SK-N-SH (cell line): ENCODE data around the gene MMP2. TPM values are rescaled to one million over a fixed set of nuclear protein-coding genes. Genes with fewer than 3 reads are reported as not detected.

ENCODE experiments used
- CTCF ChIA-PET: fragments of 300-600, 350-600 bp; formaldehyde crosslinking; extraction: SDS; loops from one replicate; lab custom pipeline; 2021; lab: Yijun Ruan, JAX
- POLR2A ChIA-PET: fragments of 350-600 bp; sonication (Branson Sonifier 250); formaldehyde crosslinking; extraction: SDS; loops from one replicate; lab custom pipeline; 2020; ENCODE audit warnings: antibody characterized with exemption, inconsistent platforms; lab: Yijun Ruan, JAX
- DNase-seq: peaks from one replicate; pipeline ENCODE4 v3.0.0; 2012
- H2AFZ ChIP-seq: fragments of 200-600 bp; sonication (generic); 2 replicates; pipeline ENCODE4 v1.8.1; 2016; ENCODE audit warnings: antibody characterized with exemption, mild to moderate bottlenecking, low read depth
- H3F3A ChIP-seq: fragments of 200-600 bp; sonication (generic); replicated peaks from 2 replicates; pipeline ENCODE3; 2016; ENCODE audit warnings: antibody characterized with exemption, mild to moderate bottlenecking; ENCODE audit not compliant: insufficient read depth
- H3K27ac ChIP-seq, 2 experiments: fragments of 200-500 bp in 1 of 2; fragments of 200-600 bp in 1 of 2; sonication (Bioruptor generic) in 1 of 2; sonication (generic), shearing (Covaris generic) in 1 of 2; 2 replicates each; pipeline versions ENCODE4 v1.5.1 to v1.6.1; 2014 to 2016; ENCODE audit warnings: low read depth in 2 of 2, inconsistent platforms in 1 of 2, low read length in 1 of 2, mild to moderate bottlenecking in 1 of 2, mixed read lengths in 1 of 2
- H3K27me3 ChIP-seq: fragments of 200-600 bp; sonication (generic), shearing (Covaris generic); 2 replicates; pipeline ENCODE4 v1.6.1; 2016; ENCODE audit warnings: mixed run types; ENCODE audit not compliant: insufficient read depth
- H3K36me3 ChIP-seq, 2 experiments: fragments of 200-500 bp in 1 of 2; fragments of 200-600 bp in 1 of 2; sonication (Bioruptor generic) in 1 of 2; sonication (generic) in 1 of 2; replicated peaks in 1 of 2; 2 replicates each; pipeline versions ENCODE3 to v1.5.1; 2014 to 2016; ENCODE audit warnings: low read length in 1 of 2, mild to moderate bottlenecking in 1 of 2; ENCODE audit not compliant: insufficient read depth in 2 of 2, control insufficient read depth in 1 of 2
- H3K4me1 ChIP-seq, 2 experiments: fragments of 200-500 bp in 1 of 2; fragments of 200-600 bp in 1 of 2; sonication (Bioruptor generic) in 1 of 2; sonication (generic), shearing (Covaris generic) in 1 of 2; 2 replicates each; pipeline versions ENCODE4 v1.5.1 to v1.6.1; 2014 to 2016; ENCODE audit warnings: low read depth in 1 of 2, low read length in 1 of 2, mixed run types in 1 of 2; ENCODE audit not compliant: insufficient read depth in 2 of 2, control insufficient read depth in 1 of 2
- H3K4me2 ChIP-seq: fragments of 200-600 bp; sonication (generic), shearing (Covaris generic); 2 replicates; pipeline ENCODE4 v1.6.1; 2017; ENCODE audit warnings: mixed run types
- H3K4me3 ChIP-seq, 2 experiments: fragments of 200-500 bp in 1 of 2; fragments of 200-600 bp in 1 of 2; sonication (Bioruptor generic) in 1 of 2; sonication (generic), shearing (Covaris generic) in 1 of 2; 2 replicates each; pipeline versions ENCODE4 v1.5.1 to v1.8.1; 2014 to 2016; ENCODE audit warnings: low read depth in 2 of 2, inconsistent platforms in 1 of 2, low read length in 1 of 2, mild to moderate bottlenecking in 1 of 2, mixed read lengths in 1 of 2, moderate library complexity in 1 of 2
- H3K79me2 ChIP-seq: fragments of 200-600 bp; sonication (generic); 2 replicates; pipeline ENCODE4 v1.8.1; 2017; ENCODE audit warnings: mild to moderate bottlenecking; ENCODE audit not compliant: insufficient read depth
- H3K9ac ChIP-seq: fragments of 200-600 bp; sonication (generic); 2 replicates; pipeline ENCODE4 v1.6.1; 2017; ENCODE audit warnings: mixed run types
- H3K9me2 ChIP-seq: fragments of 200-600 bp; sonication (generic); 2 replicates; pipeline ENCODE4 v1.6.1; 2017; ENCODE audit warnings: mixed run types
- H3K9me3 ChIP-seq: fragments of 200-600 bp; sonication (generic); 2 replicates; pipeline ENCODE4 v1.6.1; 2017; ENCODE audit warnings: mixed run types, mild to moderate bottlenecking, moderate library complexity
- H4K20me1 ChIP-seq: fragments of 200-600 bp; sonication (generic); 2 replicates; pipeline ENCODE4 v1.6.1; 2017; ENCODE audit warnings: mild to moderate bottlenecking, mixed run types; ENCODE audit not compliant: insufficient read depth
- CHD2 ChIP-seq: fragments of 150-350 bp; IDR thresholded peaks from 2 replicates; pipeline ENCODE4 v1.6.1; 2018; ENCODE audit warnings: low read length; ENCODE audit not compliant: partially characterized antibody
- ELF1 ChIP-seq: IDR thresholded peaks from 2 replicates; pipeline ENCODE4 v1.4.0; 2012
- FOXM1 ChIP-seq: IDR thresholded peaks from 2 replicates; pipeline ENCODE4 v1.4.0; 2012; ENCODE audit warnings: low read depth, mild to moderate bottlenecking
- JUND ChIP-seq: IDR thresholded peaks from 2 replicates; pipeline ENCODE4 v1.4.0; 2012
- MEF2A ChIP-seq: IDR thresholded peaks from 2 replicates; pipeline ENCODE4 v1.4.0; 2012; ENCODE audit warnings: low read depth, borderline replicate concordance
- POLR2AphosphoS5 ChIP-seq: IDR thresholded peaks from 2 replicates; pipeline ENCODE4 v1.6.1; 2012; ENCODE audit warnings: low read depth, low read length
- RAD21 ChIP-seq: IDR thresholded peaks from 2 replicates; pipeline ENCODE4 v1.6.1; 2012; ENCODE audit warnings: mild to moderate bottlenecking, low read length
- RFX5 ChIP-seq: IDR thresholded peaks from 2 replicates; pipeline ENCODE4 v1.6.1; 2012; ENCODE audit warnings: mild to moderate bottlenecking, improper control_type of control experiment, low read length
- RXRA ChIP-seq: IDR thresholded peaks from 2 replicates; pipeline ENCODE4 v1.4.0; 2012; ENCODE audit warnings: low read depth, mild to moderate bottlenecking, borderline replicate concordance
- SIN3A ChIP-seq: IDR thresholded peaks from 2 replicates; pipeline ENCODE4 v1.6.1; 2012; ENCODE audit warnings: low read depth, mild to moderate bottlenecking, low read length, moderate library complexity, borderline replicate concordance
- TCF12 ChIP-seq: IDR thresholded peaks from 2 replicates; pipeline ENCODE4 v1.4.0; 2012
- WGBS: methylation state at CpG from one replicate; pipeline ENCODE4 v1.1.6; 2017; ENCODE audit warnings: low lambda C conversion rate; 5-methylcytosine and 5-hydroxymethylcytosine counted together
- polyA plus RNA-seq, 3 experiments: library from polyadenylated mRNA; depleted of rRNA; stranded (reverse); fragments of >200 nt; gene quantifications; 2 replicates each; pipeline ENCODE4 v1.2.3, GENCODE V29; 2012
- TF ChIP-seq, protein P1 (sequence below): IDR thresholded peaks from 2 replicates; pipeline ENCODE4 v1.4.0; 2012; ENCODE audit warnings: low read depth, borderline replicate concordance
- TF ChIP-seq, protein P2 (sequence below): IDR thresholded peaks from 2 replicates; pipeline ENCODE4 v1.6.1; 2012; ENCODE audit warnings: mild to moderate bottlenecking, low read depth, low read length, moderate library complexity
- TF ChIP-seq, protein P3 (sequence below): fragments of 150-350 bp; IDR thresholded peaks from 2 replicates; pipeline ENCODE4 v1.6.1; 2017; ENCODE audit warnings: antibody characterized with exemption, low read length, low read depth, borderline replicate concordance

Gene MMP2
- polyA plus RNA-seq, 1 of the 3 experiments (the other 2 are of a cell fraction), result 1,101 TPM

DNA sequence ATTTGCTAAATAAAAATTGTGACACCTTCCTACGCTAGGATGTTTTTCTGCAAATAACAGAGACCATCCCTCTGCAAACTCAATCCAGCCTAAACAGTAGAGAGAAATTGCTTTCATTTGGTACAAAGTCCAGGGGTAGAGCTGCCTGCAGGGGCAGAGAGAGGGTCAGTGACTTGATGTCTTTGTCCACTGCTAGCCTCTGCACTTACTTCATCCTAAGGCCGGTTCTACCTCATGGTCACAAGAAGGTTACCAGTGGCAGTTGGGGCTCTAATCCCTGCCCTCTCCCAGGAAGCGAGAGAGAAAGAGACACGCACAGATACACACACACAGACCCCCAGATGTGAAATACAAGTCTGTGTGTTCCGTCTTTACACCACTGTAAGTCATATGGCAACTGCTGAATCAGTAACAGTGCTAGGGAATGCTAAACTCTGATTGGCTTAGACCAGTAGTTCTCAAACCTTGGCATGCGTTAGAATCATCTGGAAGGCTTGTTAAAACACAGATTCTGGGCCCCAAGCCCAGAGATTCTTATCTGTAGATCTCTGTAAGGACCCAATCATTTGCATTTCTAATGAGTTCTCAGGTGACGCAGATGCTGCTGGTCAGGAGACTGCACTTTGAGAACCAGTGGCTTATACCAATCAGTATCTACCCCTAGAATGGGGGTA, 16.8 kb downstream of the MMP2 start:
- H4K20me1 ChIP-seq, result no peaks in the 10 kb centered on the region
- H3K79me2 ChIP-seq, result peaks cover 5% of the 10 kb centered on the region; the same call in 1 of the 2 replicates
- peak overlapping the region; percentile 84 to 94 for H3K27ac ChIP-seq
- ChIA-PET POLR2A (interaction anchor here (1.0 to 1.2 kb wide), 3 partner anchors 7 to 211 kb away, joined by 3 to 6 read pairs (median 4); no protein-coding TSS in a partner anchor), CTCF (interaction anchor here (0.5 to 3.5 kb wide), 24 partner anchors 9 to 372 kb away, joined by 3 to 21 read pairs (median 4); no protein-coding TSS in a partner anchor)
- WGBS, result 69% methylated on average over 7 of the region's 7 CpGs
- H3F3A ChIP-seq, result peaks cover 75% of the 10 kb centered on the region
- peak overlapping the region; percentile 34; the same call in 1 of the 2 replicates for H3K9ac ChIP-seq
- H3K4me2 ChIP-seq, result peak overlapping the region; percentile 39; the same call in 1 of the 2 replicates
- H3K9me2 ChIP-seq, result no peaks in the 10 kb centered on the region
- H3K27me3 ChIP-seq, result no peaks in the 10 kb centered on the region
- H3K4me1 ChIP-seq, result peaks cover 43 to 56% of the 10 kb centered on the region in 2 experiments
- H3K9me3 ChIP-seq, result no peaks in the 10 kb centered on the region
- no peak overlapping the region for H3K4me3 ChIP-seq
- no peak for DNase-seq
- peaks cover 53 to 79% of the 10 kb centered on the region in 2 experiments for H3K36me3 ChIP-seq
- TF ChIP-seq TCF12, result peak; percentile 54
- TF ChIP-seq RFX5, result peak; percentile 98
- no peak for TF ChIP-seq RXRA
- TF ChIP-seq FOXM1, result no peak
- peak; percentile 12; the same call in 1 of the 2 replicates for TF ChIP-seq POLR2AphosphoS5
- no peak for TF ChIP-seq SIN3A
- no peak for TF ChIP-seq JUND
- no peak for TF ChIP-seq RAD21
- no peak for TF ChIP-seq MEF2A
- TF ChIP-seq, protein P1, sequence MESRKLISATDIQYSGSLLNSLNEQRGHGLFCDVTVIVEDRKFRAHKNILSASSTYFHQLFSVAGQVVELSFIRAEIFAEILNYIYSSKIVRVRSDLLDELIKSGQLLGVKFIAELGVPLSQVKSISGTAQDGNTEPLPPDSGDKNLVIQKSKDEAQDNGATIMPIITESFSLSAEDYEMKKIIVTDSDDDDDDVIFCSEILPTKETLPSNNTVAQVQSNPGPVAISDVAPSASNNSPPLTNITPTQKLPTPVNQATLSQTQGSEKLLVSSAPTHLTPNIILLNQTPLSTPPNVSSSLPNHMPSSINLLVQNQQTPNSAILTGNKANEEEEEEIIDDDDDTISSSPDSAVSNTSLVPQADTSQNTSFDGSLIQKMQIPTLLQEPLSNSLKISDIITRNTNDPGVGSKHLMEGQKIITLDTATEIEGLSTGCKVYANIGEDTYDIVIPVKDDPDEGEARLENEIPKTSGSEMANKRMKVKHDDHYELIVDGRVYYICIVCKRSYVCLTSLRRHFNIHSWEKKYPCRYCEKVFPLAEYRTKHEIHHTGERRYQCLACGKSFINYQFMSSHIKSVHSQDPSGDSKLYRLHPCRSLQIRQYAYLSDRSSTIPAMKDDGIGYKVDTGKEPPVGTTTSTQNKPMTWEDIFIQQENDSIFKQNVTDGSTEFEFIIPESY, result no peak
- TF ChIP-seq, protein P2, sequence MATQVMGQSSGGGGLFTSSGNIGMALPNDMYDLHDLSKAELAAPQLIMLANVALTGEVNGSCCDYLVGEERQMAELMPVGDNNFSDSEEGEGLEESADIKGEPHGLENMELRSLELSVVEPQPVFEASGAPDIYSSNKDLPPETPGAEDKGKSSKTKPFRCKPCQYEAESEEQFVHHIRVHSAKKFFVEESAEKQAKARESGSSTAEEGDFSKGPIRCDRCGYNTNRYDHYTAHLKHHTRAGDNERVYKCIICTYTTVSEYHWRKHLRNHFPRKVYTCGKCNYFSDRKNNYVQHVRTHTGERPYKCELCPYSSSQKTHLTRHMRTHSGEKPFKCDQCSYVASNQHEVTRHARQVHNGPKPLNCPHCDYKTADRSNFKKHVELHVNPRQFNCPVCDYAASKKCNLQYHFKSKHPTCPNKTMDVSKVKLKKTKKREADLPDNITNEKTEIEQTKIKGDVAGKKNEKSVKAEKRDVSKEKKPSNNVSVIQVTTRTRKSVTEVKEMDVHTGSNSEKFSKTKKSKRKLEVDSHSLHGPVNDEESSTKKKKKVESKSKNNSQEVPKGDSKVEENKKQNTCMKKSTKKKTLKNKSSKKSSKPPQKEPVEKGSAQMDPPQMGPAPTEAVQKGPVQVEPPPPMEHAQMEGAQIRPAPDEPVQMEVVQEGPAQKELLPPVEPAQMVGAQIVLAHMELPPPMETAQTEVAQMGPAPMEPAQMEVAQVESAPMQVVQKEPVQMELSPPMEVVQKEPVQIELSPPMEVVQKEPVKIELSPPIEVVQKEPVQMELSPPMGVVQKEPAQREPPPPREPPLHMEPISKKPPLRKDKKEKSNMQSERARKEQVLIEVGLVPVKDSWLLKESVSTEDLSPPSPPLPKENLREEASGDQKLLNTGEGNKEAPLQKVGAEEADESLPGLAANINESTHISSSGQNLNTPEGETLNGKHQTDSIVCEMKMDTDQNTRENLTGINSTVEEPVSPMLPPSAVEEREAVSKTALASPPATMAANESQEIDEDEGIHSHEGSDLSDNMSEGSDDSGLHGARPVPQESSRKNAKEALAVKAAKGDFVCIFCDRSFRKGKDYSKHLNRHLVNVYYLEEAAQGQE, result no peak
- no peak for TF ChIP-seq ELF1
- TF ChIP-seq CHD2, result no peak
- TF ChIP-seq, protein P3, sequence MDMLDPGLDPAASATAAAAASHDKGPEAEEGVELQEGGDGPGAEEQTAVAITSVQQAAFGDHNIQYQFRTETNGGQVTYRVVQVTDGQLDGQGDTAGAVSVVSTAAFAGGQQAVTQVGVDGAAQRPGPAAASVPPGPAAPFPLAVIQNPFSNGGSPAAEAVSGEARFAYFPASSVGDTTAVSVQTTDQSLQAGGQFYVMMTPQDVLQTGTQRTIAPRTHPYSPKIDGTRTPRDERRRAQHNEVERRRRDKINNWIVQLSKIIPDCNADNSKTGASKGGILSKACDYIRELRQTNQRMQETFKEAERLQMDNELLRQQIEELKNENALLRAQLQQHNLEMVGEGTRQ, result no peak
- H2AFZ ChIP-seq, result no peak overlapping the region
